GM18505 (cell line): ENCODE results near the gene CAPN8.

Experiments used
- ATAC-seq: cut with Tn5 transposase; IDR thresholded peaks from one replicate; pipeline ENCODE4 v1.9.1; 2021; ENCODE audit not compliant: unreplicated experiment
- POLR2A ChIP-seq: IDR thresholded peaks from 4 replicates; pipeline ENCODE4 v1.6.1; 2011; ENCODE audit warnings: borderline replicate concordance; ENCODE audit not compliant: insufficient read depth, insufficient read length; ENCODE audit errors: extremely low read depth

The CAPN8 gene

DNA sequence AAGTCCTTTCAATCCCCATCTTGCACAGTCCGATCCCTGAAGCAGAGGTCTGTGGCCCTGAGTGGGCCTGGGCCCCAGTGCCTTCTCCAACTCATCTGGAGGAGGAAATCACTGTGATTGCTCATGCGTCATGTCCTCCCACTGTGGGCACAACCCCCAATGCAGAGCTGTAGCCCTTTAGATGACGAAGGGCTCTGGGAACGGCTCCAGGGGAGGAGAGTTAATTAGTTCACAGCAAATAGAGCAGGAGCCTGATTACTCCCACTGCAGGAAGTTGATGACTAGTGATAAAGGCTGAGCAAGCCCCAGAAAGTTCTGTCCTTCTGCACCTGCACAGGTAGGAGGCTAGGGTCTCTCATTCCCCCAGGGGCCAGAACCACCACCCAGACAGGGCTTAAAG lies 160.8 kb downstream of the CAPN8 start:
- TF ChIP-seq POLR2A, result no peak
- no peak for ATAC-seq

DNA sequence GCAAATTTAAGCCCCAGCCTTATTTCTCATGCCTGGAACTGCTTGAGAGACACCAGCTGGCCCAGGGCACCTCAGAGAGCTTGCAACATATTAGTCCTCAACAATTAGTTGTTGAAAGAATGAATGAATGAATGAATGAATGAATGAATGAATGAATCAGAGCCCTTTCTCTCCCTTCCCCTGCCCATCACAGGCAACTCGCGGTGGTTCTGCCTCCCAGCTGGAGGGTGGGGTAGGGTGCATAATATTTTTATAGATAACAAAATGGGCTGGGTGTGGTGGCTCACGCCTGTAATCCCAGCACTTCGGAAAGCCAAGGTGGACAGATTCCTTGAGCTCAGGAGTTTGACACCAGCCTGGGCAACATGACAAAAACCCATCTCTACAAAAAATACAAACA lies 162.2 kb downstream of the CAPN8 start:
- TF ChIP-seq POLR2A, result no peak
- ATAC-seq, result no peak

DNA sequence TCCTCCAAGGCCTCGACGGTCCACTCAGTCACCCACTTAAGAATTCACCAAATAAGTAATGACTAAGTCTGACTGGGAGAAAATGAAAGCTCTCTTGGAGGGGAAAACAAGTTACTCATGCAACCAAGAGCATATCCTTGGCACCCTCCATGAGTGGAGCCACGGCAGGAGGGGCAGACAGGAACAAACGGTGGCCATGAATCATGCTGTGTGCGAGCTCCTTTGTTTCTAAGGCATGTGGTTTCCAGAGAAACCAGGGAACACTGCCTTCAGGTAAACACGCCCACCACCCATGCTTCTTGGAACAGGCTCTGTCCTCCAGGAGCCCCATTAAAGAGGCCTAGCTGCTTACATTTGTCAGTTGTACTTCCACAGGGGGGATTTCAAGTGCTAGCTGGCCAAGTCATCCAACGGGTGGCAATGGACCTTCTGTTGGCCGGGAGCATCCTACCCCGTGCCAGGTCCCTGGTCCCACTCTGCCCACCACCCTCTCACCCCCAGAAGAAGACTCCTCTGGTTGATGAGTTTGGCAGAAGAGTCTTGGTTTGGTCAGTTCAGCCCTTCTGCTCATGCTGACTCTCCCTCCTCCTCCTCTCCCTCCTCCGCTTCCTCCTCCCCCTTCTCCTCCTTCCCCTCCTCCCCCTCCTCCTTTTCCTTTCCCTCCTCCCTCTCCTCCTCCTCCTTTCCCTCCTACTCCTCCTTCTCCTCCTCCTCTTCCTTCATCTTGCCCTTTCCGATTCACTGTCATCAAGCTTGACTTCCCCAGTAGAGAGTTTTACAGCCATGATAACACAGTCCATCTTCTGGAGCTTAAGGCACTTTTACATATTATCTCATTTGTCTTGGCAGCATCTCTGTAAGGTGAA lies 164.7 kb downstream of the CAPN8 start:
- no peak for TF ChIP-seq POLR2A
- no peak for ATAC-seq

DNA sequence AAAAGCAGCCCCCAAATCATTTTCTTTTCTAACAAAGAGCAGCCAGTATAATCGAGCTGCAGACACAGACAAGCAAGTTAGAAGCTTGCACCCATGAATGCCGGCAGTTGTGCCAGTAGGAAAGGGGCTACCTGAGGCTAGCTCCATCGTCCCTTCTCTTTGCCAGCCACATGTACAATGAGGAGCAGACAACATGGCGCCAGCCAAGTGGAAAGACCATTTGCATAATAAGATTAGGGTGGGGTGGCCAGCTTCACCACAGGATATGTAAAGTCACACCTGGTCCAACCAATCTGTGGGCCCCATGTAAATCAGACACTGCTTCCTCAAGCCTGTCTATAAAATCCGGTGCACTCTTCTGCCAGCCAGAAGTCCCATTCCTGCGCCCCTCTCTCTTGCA lies 168.6 kb downstream of the CAPN8 start:
- ATAC-seq, result no peak
- no peak for TF ChIP-seq POLR2A

DNA sequence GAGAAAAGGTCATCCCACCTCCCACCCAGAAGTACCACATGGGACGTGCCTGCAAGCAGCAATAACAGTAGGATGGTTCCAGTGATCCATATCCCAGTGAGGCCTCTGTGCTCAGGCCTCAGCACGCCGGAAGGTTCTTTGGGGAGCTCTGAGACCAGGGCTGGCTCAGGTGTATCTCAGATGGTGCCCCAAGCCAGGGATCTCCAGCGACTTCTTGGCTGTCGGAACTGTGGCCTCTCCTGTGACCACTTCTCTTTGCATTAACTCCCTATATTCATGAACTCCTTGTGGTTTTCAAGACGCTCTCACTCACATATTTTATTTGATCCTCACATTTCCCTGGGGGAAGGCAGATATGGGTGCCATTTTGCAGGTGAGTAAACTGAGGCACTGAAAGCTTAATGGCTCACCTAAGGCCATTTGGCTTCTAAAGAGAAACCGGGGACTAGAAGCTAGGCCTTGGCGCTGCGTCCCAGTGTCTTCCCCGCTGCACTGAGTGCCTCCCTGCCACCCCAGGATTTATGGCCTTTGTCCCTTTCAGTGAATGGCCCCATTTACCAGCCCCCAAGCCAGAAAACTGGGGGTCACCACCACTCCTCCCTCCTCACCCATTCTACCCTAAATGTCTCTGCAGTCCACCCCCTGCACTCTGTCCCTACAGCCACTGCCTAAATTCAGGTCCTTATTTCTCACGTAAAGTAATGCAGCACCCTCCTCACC lies 170.4 kb downstream of the CAPN8 start:
- no peak for ATAC-seq
- TF ChIP-seq POLR2A, result no peak

DNA sequence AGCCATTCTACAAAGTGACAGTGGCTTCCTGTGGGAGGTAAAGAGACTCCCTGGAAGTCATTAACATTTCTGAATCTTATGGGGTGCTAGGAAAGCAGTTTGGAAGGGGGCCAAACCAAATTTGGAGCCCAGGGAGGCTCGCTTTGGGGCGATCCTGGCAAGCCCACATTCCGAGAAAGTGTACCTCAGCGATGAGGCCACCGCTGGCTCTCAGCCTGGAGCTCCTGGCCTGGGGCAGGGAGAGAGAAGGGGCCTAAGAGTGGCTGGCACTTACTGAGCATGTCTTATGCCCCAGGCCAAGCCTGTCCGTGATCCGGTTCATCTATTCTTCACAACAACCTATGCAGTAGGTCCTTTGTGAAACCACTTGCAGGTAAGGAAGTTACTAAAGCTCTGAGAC lies 173.5 kb downstream of the CAPN8 start:
- no peak for TF ChIP-seq POLR2A

More for the DNA sequence above, 173.5 kb downstream of the CAPN8 start:
- ATAC-seq, result no peak
